Measurements from ENCODE around the gene CANT1. TPM values are rescaled to one million over a fixed set of nuclear protein-coding genes. Genes with fewer than 3 reads are reported as not detected.

CANT1 gene
- total RNA-seq, 3 donors from 2014 or later, result 26.1 to 48.1 (median 41.0) TPM

- no peak for TF ChIP-seq CTCF (IDR thresholded peaks at IDR 0.05)
- intact Hi-C loops (cut with DNase I; ENCODE audit: low total_unique reads), result no loop called here
- H3K4me1 ChIP-seq, result no peaks in the 10 kb centered on the region
Measured at GRCh38 chr17:78944026-78944425, 65.5 kb downstream of the CANT1 start.

More at GRCh38 chr17:78944026-78944425, 65.5 kb downstream of the CANT1 start:
- H3K27ac ChIP-seq, result no peak overlapping the region
- no peaks in the 10 kb centered on the region for H3K27me3 ChIP-seq
- no peak for DNase-seq (ENCODE audit: low spot score in 2 of 2)
- no peaks in the 10 kb centered on the region for H3K9me3 ChIP-seq
- H3K4me3 ChIP-seq, result no peak overlapping the region
- H3K36me3 ChIP-seq, result no peaks in the 10 kb centered on the region

Other genes with a start within 250 kb of the CANT1 start
- 10 to 100 TPM; 49.5 to 64.8 (median 50.7) TPM for gene CYTH1, start 227.5 kb downstream of the CANT1 start, total RNA-seq
- 10 to 100 TPM; 50.2 to 58.8 (median 55.4) TPM for gene USP36, start 168.9 kb downstream of the CANT1 start, total RNA-seq
- gene CEP295NL, start 106.6 kb downstream of the CANT1 start, total RNA-seq, result 1 to 10 TPM; 1.8 to 7.2 (median 2.6) TPM
- gene TIMP2, start 84.4 kb downstream of the CANT1 start, total RNA-seq, result 100 to 1,000 TPM in 2 of 3 donors, 10 to 100 TPM in 1; 72.0 to 344 (median 112) TPM
- gene LGALS3BP, start 29.8 kb downstream of the CANT1 start, total RNA-seq, result 100 to 1,000 TPM; 192 to 532 (median 206) TPM
- 100 to 1,000 TPM in 1 of 3 donors, 10 to 100 TPM in 2; 54.0 to 326 (median 61.9) TPM for gene C1QTNF1, start 14.4 kb upstream of the CANT1 start, total RNA-seq
- gene ENGASE, start 65.1 kb upstream of the CANT1 start, total RNA-seq, result 10 to 100 TPM; 27.4 to 35.0 (median 31.5) TPM

Data from breast epithelium (tissue), 4 donors.